GM12872 (cell line): ENCODE measurements around the gene SLC2A8.

Source experiments
- CTCF ChIP-seq: IDR thresholded peaks from 3 replicates; pipeline ENCODE4 v1.5.1; 2011; ENCODE audit warnings: low read depth, mild to moderate bottlenecking, low read length, moderate library complexity; ENCODE audit not compliant: insufficient read depth

Gene SLC2A8

GRCh38 chr9:127397646-127398274 is 791 bp downstream of the SLC2A8 start:
- TF ChIP-seq CTCF: peak; percentile 56

GRCh38 chr9:127398275-127398647 is 1.3 kb downstream of the SLC2A8 start:
- no peak for TF ChIP-seq CTCF

GRCh38 chr9:127398715-127399400 is 1.9 kb downstream of the SLC2A8 start:
- TF ChIP-seq CTCF: peak; percentile 17; the same call in 1 of the 3 replicates

- TF ChIP-seq CTCF: no peak
Measured at GRCh38 chr9:127399736-127400269, 2.8 kb downstream of the SLC2A8 start.

GRCh38 chr9:127402401-127403090 is 5.6 kb downstream of the SLC2A8 start:
- TF ChIP-seq CTCF: no peak

- TF ChIP-seq CTCF: no peak
Measured at GRCh38 chr9:127403507-127404192, 6.7 kb downstream of the SLC2A8 start.

- no peak for TF ChIP-seq CTCF
Measured at GRCh38 chr9:127404631-127405030, 7.7 kb downstream of the SLC2A8 start.
